Liver (tissue), 9 donors: ENCODE measurements around the gene TGFBI. TPM values are rescaled to one million over a fixed set of nuclear protein-coding genes. Genes with fewer than 3 reads are reported as not detected.

ENCODE experiments used
- DNase-seq: peaks from one replicate; pipeline ENCODE4 v3.0.0-alpha.2; 2017; ENCODE audit warnings: low spot score
- H3K27ac ChIP-seq, 2 donors: one replicate each; pipeline ENCODE4 v1.7.0; 2013; ENCODE audit warnings: inconsistent platforms in 2 of 2, low read length in 2 of 2, control low read depth in 1 of 2, low read depth in 1 of 2, mild to moderate bottlenecking in 1 of 2
- H3K27me3 ChIP-seq, 4 donors: one replicate each; pipeline versions ENCODE4 v1.6.1 to v1.7.0; 2013; ENCODE audit warnings: low read length in 3 of 4, inconsistent platforms in 1 of 4, mild to moderate bottlenecking in 1 of 4, moderate library complexity in 1 of 4; ENCODE audit not compliant: control insufficient read depth in 4 of 4, insufficient read depth in 4 of 4
- H3K36me3 ChIP-seq, 4 donors: one replicate each; pipeline versions ENCODE4 v1.6.1 to v1.7.0; 2013; ENCODE audit warnings: low read length in 3 of 4, mild to moderate bottlenecking in 3 of 4, low read depth in 1 of 4, moderate library complexity in 1 of 4; ENCODE audit not compliant: control insufficient read depth in 4 of 4, insufficient read depth in 3 of 4
- H3K4me1 ChIP-seq, 4 donors: one replicate each; pipeline versions ENCODE4 v1.6.1 to v1.7.0; 2013; ENCODE audit warnings: low read length in 3 of 4, mild to moderate bottlenecking in 3 of 4, moderate library complexity in 1 of 4; ENCODE audit not compliant: control insufficient read depth in 4 of 4, insufficient read depth in 4 of 4
- H3K4me3 ChIP-seq, 3 donors: one replicate each; pipeline versions ENCODE4 v1.6.1 to v1.7.0; 2013; ENCODE audit warnings: low read length in 3 of 3, control low read depth in 1 of 3, low read depth in 1 of 3, mild to moderate bottlenecking in 1 of 3
- H3K9ac ChIP-seq, 2 donors: one replicate each; pipeline ENCODE4 v1.7.0; 2013; ENCODE audit warnings: low read length in 2 of 2, mild to moderate bottlenecking in 2 of 2, moderate library complexity in 2 of 2, control low read depth in 1 of 2, low read depth in 1 of 2
- H3K9me3 ChIP-seq, 4 donors: one replicate each; pipeline versions ENCODE4 v1.6.1 to v1.7.0; 2013; ENCODE audit warnings: low read length in 3 of 4; ENCODE audit not compliant: control insufficient read depth in 4 of 4
- EGR1 ChIP-seq, 2 donors: IDR thresholded peaks; 2 replicates each; pipeline ENCODE4 v1.6.1; 2016 to 2018; ENCODE audit warnings: antibody characterized with exemption in 2 of 2, low read depth in 2 of 2
- FOXA2 ChIP-seq: IDR thresholded peaks from 2 replicates; pipeline ENCODE4 v1.6.1; 2016; ENCODE audit warnings: antibody characterized with exemption
- HNF4A ChIP-seq, 2 donors: conservative IDR thresholded peaks; 2 replicates each; pipeline ENCODE4 v1.6.1; 2016; ENCODE audit warnings: antibody characterized with exemption in 2 of 2, mild to moderate bottlenecking in 2 of 2
- HNF4G ChIP-seq: IDR thresholded peaks from 2 replicates; pipeline ENCODE4 v1.6.1; 2016; ENCODE audit warnings: antibody characterized with exemption
- NR2F2 ChIP-seq: IDR thresholded peaks from 2 replicates; pipeline ENCODE4 v1.6.1; 2016; ENCODE audit warnings: antibody characterized with exemption
- RAD21 ChIP-seq, 2 donors: IDR thresholded peaks; 2 replicates each; pipeline ENCODE4 v1.6.1; 2016; ENCODE audit warnings: antibody characterized with exemption in 2 of 2, mild to moderate bottlenecking in 2 of 2
- RXRA ChIP-seq, 2 donors: IDR thresholded peaks; 2 replicates each; pipeline ENCODE4 v1.6.1; 2017 to 2018; ENCODE audit warnings: antibody characterized with exemption in 2 of 2, mild to moderate bottlenecking in 1 of 2
- TAF1 ChIP-seq: conservative IDR thresholded peaks from 2 replicates; pipeline ENCODE4 v1.6.1; 2016; ENCODE audit warnings: antibody characterized with exemption, mild to moderate bottlenecking
- WGBS: extraction: QIAGEN DNeasy Blood & Tissue Kit; methylation state at CpG from one replicate; pipeline ENCODE4 v1.1.7; 2013; 5-methylcytosine and 5-hydroxymethylcytosine counted together
- polyA plus RNA-seq, 2 donors: library from polyadenylated mRNA; stranded (reverse) in 1 of 2; unstranded in 1 of 2; fragments of 200-250 nt in 1 of 2; fragments of >200 nt in 1 of 2; fragmentation: Nextera tagmentation in 1 of 2; extraction: Ambion mirVana in 1 of 2; gene quantifications; one replicate each; pipeline versions ENCODE4 v1.2.1 to v1.2.3, GENCODE V29; 2013 to 2015
- total RNA-seq, 2 donors: library from RNA; depleted of rRNA; stranded (reverse); fragments of >200 nt; gene quantifications; one replicate each; pipeline ENCODE4 v1.2.3, GENCODE V29; 2014
- TF ChIP-seq, protein P1 (sequence below): IDR thresholded peaks from 2 replicates; pipeline ENCODE4 v1.6.1; 2016; ENCODE audit warnings: antibody characterized with exemption
- TF ChIP-seq, protein P2 (sequence below): IDR thresholded peaks from 2 replicates; pipeline ENCODE4 v1.6.1; 2016; ENCODE audit warnings: antibody characterized with exemption
- TF ChIP-seq, protein P3 (sequence below): IDR thresholded peaks from 2 replicates; pipeline ENCODE4 v1.6.1; 2016; ENCODE audit warnings: antibody characterized with exemption
- TF ChIP-seq, protein P4 (sequence below): fragments of 150-350 bp; IDR thresholded peaks from 2 replicates; pipeline ENCODE4 v1.5.1; 2017; ENCODE audit warnings: improper control_type of control experiment, low read depth, low read length; ENCODE audit not compliant: missing input control
- TF ChIP-seq, protein P5 (sequence below): IDR thresholded peaks from 2 replicates; pipeline ENCODE4 v1.6.1; 2016; ENCODE audit warnings: antibody characterized with exemption, mild to moderate bottlenecking
- donor health status: healthy.
- donor health status: healthy.
- donor health status: healthy.
- donor health status: healthy.
- donor health status: healthy.

Gene TGFBI
- total and polyA plus RNA-seq, 4 donors, result 33.7 to 144 (median 44.1) TPM

DNA sequence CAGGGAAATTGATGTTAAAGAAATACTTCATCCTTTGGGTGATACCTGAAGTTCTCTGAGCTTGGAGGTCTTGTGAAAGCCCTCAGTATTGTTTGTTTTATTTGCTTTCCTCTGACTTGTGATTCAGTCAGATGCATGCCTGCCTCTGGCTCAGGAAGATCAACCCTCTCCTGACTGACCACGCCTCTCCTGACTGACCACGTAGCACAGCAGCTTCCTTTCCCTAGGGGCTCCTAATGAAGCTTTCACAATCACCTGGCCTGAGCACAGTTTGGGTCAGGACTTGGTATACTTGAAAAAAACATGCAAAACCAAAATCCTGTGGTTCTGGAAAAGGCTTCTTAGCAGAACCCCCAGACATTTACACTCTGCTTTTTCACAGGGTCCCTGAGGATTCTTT is 3.8 kb downstream of the TGFBI start:
- Histone ChIP-seq H3K4me3 (no peak overlapping the region), H3K36me3 (peaks cover 0 to 14% (median 11%) of the 10 kb centered on the region in 4 donors), H3K4me1 (peaks cover 0 to 28% (median 6%) of the 10 kb centered on the region in 4 donors), H3K27me3 (no peaks in the 10 kb centered on the region), H3K9me3 (no peaks in the 10 kb centered on the region), H3K9ac (no peak overlapping the region), H3K27ac (no peak overlapping the region)
- WGBS, result 85% methylated on average over 2 of the region's 2 CpGs
- TF ChIP-seq, protein P1, sequence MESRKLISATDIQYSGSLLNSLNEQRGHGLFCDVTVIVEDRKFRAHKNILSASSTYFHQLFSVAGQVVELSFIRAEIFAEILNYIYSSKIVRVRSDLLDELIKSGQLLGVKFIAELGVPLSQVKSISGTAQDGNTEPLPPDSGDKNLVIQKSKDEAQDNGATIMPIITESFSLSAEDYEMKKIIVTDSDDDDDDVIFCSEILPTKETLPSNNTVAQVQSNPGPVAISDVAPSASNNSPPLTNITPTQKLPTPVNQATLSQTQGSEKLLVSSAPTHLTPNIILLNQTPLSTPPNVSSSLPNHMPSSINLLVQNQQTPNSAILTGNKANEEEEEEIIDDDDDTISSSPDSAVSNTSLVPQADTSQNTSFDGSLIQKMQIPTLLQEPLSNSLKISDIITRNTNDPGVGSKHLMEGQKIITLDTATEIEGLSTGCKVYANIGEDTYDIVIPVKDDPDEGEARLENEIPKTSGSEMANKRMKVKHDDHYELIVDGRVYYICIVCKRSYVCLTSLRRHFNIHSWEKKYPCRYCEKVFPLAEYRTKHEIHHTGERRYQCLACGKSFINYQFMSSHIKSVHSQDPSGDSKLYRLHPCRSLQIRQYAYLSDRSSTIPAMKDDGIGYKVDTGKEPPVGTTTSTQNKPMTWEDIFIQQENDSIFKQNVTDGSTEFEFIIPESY, result no peak
- TF ChIP-seq HNF4G, result no peak
- TF ChIP-seq, protein P2, sequence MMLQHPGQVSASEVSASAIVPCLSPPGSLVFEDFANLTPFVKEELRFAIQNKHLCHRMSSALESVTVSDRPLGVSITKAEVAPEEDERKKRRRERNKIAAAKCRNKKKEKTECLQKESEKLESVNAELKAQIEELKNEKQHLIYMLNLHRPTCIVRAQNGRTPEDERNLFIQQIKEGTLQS, result no peak
- TF ChIP-seq FOXA2, result no peak
- TF ChIP-seq NR2F2, result no peak
- TF ChIP-seq, protein P3, sequence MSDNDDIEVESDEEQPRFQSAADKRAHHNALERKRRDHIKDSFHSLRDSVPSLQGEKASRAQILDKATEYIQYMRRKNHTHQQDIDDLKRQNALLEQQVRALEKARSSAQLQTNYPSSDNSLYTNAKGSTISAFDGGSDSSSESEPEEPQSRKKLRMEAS, result no peak
- no peak for DNase-seq

DNA sequence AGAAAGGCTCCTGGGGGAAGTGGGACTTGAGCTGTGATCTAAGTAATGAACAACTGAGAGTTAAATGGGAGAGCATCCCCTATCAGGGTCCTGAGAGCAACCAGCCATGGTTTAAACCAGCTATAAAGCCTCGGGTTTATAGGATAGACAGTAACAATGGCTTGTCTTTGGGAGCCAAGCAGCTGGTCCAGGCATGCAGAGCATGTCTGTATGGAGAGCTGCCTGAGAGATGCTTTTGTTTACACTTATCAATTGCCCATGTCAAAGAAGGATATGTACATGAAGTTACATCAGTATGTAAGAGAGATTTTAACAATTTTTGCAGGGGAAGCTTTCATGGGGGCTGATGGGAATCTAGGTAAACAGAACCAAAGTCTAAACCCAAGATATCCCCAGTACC is 4.4 kb downstream of the TGFBI start:
- Histone ChIP-seq H3K9me3 (no peaks in the 10 kb centered on the region), H3K27me3 (no peaks in the 10 kb centered on the region), H3K9ac (no peak overlapping the region), H3K36me3 (peaks cover 0 to 14% (median 12%) of the 10 kb centered on the region in 4 donors), H3K27ac (no peak overlapping the region), H3K4me3 (no peak overlapping the region), H3K4me1 (peaks cover 0 to 28% (median 6%) of the 10 kb centered on the region in 4 donors)
- no peak for DNase-seq
- TF ChIP-seq TAF1 (no peak), HNF4A (conservative IDR thresholded peaks at IDR 0.05) (no peak), RXRA (IDR thresholded peaks at IDR 0.05) (no peak), EGR1 (IDR thresholded peaks at IDR 0.05; ENCODE audit: low read depth in 2 of 2) (no peak), FOXA2 (no peak), RAD21 (IDR thresholded peaks at IDR 0.05) (no peak)
- TF ChIP-seq, protein P2, result no peak
- TF ChIP-seq, protein P3, result no peak
- TF ChIP-seq, protein P4, sequence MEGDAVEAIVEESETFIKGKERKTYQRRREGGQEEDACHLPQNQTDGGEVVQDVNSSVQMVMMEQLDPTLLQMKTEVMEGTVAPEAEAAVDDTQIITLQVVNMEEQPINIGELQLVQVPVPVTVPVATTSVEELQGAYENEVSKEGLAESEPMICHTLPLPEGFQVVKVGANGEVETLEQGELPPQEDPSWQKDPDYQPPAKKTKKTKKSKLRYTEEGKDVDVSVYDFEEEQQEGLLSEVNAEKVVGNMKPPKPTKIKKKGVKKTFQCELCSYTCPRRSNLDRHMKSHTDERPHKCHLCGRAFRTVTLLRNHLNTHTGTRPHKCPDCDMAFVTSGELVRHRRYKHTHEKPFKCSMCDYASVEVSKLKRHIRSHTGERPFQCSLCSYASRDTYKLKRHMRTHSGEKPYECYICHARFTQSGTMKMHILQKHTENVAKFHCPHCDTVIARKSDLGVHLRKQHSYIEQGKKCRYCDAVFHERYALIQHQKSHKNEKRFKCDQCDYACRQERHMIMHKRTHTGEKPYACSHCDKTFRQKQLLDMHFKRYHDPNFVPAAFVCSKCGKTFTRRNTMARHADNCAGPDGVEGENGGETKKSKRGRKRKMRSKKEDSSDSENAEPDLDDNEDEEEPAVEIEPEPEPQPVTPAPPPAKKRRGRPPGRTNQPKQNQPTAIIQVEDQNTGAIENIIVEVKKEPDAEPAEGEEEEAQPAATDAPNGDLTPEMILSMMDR, result no peak
- TF ChIP-seq, protein P1, result no peak
- TF ChIP-seq, protein P5, sequence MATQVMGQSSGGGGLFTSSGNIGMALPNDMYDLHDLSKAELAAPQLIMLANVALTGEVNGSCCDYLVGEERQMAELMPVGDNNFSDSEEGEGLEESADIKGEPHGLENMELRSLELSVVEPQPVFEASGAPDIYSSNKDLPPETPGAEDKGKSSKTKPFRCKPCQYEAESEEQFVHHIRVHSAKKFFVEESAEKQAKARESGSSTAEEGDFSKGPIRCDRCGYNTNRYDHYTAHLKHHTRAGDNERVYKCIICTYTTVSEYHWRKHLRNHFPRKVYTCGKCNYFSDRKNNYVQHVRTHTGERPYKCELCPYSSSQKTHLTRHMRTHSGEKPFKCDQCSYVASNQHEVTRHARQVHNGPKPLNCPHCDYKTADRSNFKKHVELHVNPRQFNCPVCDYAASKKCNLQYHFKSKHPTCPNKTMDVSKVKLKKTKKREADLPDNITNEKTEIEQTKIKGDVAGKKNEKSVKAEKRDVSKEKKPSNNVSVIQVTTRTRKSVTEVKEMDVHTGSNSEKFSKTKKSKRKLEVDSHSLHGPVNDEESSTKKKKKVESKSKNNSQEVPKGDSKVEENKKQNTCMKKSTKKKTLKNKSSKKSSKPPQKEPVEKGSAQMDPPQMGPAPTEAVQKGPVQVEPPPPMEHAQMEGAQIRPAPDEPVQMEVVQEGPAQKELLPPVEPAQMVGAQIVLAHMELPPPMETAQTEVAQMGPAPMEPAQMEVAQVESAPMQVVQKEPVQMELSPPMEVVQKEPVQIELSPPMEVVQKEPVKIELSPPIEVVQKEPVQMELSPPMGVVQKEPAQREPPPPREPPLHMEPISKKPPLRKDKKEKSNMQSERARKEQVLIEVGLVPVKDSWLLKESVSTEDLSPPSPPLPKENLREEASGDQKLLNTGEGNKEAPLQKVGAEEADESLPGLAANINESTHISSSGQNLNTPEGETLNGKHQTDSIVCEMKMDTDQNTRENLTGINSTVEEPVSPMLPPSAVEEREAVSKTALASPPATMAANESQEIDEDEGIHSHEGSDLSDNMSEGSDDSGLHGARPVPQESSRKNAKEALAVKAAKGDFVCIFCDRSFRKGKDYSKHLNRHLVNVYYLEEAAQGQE, result no peak
- WGBS, result 92% methylated on average over 1 of the region's 1 CpG
